OCI-LY3 (cell line): ENCODE results near the gene NOC3L.

Source experiments
- H2AFZ ChIP-seq: fragments of 200-600, 300-600 bp; shearing (Covaris generic); 2 replicates; pipeline ENCODE4 v1.6.0; 2014; ENCODE audit warnings: antibody characterized with exemption, low read depth, low read length
- H3K27ac ChIP-seq: fragments of 200-600, 300-600 bp; sonication (generic); 2 replicates; pipeline ENCODE4 v1.5.1; 2014; ENCODE audit warnings: mild to moderate bottlenecking, low read length, moderate library complexity, mixed read lengths
- H3K27me3 ChIP-seq: fragments of 200-600, 300-600 bp; sonication (generic); 2 replicates; pipeline ENCODE4 v1.6.1; 2014; ENCODE audit warnings: low read depth, low read length, mixed read lengths
- H3K36me3 ChIP-seq: fragments of 200-600, 300-600 bp; sonication (generic); replicated peaks from 2 replicates; pipeline ENCODE3; 2014; ENCODE audit warnings: low read depth, low read length, mixed read lengths
- H3K4me1 ChIP-seq: fragments of 300-600, 200-600 bp; sonication (generic); 2 replicates; pipeline ENCODE4 v1.6.1; 2014; ENCODE audit warnings: low read length, mixed read lengths
- H3K4me2 ChIP-seq: fragments of 200-600, 300-600 bp; sonication (generic); 2 replicates; pipeline ENCODE4 v1.6.1; 2014; ENCODE audit warnings: low read length, mixed read lengths
- H3K4me3 ChIP-seq: fragments of 300-600, 200-600 bp; sonication (generic); 2 replicates; pipeline ENCODE4 v1.5.1; 2014; ENCODE audit warnings: antibody characterized with exemption, mild to moderate bottlenecking, low read length, moderate library complexity
- H3K79me2 ChIP-seq: fragments of 300-600, 200-600 bp; shearing (Covaris generic); 2 replicates; pipeline ENCODE4 v1.6.1; 2014; ENCODE audit warnings: mild to moderate bottlenecking, low read length, mixed read lengths
- H3K9ac ChIP-seq: fragments of 300-600, 200-600 bp; shearing (Covaris generic); 2 replicates; pipeline ENCODE4 v1.6.0; 2014; ENCODE audit warnings: mild to moderate bottlenecking, low read length, moderate library complexity
- H3K9me3 ChIP-seq: fragments of 200-600, 300-600 bp; shearing (Covaris generic); 2 replicates; pipeline ENCODE4 v1.6.1; 2014; ENCODE audit warnings: low read length, mixed read lengths; ENCODE audit not compliant: insufficient read depth
- H4K20me1 ChIP-seq: fragments of 200-600, 300-600 bp; sonication (generic); 2 replicates; pipeline ENCODE4 v1.6.1; 2016; ENCODE audit warnings: low read length, mixed read lengths; ENCODE audit not compliant: insufficient read depth
- CTCF ChIP-seq: fragments of 200-600, 300-600 bp; sonication (generic); IDR thresholded peaks from 2 replicates; pipeline ENCODE4 v1.5.1; 2014; ENCODE audit warnings: antibody characterized with exemption, low read length, low read depth
- EZH2phosphoT487 ChIP-seq: fragments of 200-600 bp; shearing (Covaris generic); IDR thresholded peaks from 2 replicates; pipeline ENCODE4 v1.6.1; 2018; ENCODE audit warnings: antibody characterized with exemption, mixed run types, low read depth

Gene NOC3L

GRCh38 chr10:94300042-94300441 lies 62.7 kb downstream of the NOC3L start:
- Histone ChIP-seq H3K27ac (no peak overlapping the region), H2AFZ (no peak overlapping the region), H3K9me3 (no peaks in the 10 kb centered on the region), H3K79me2 (no peaks in the 10 kb centered on the region), H3K4me3 (no peak overlapping the region), H4K20me1 (no peaks in the 10 kb centered on the region), H3K9ac (no peak overlapping the region), H3K36me3 (no peaks in the 10 kb centered on the region), H3K4me1 (no peaks in the 10 kb centered on the region), H3K4me2 (no peak overlapping the region), H3K27me3 (no peaks in the 10 kb centered on the region)
- TF ChIP-seq CTCF (no peak), EZH2phosphoT487 (no peak)

GRCh38 chr10:94299417-94299816 lies 63.3 kb downstream of the NOC3L start:
- H3K9me3 ChIP-seq: no peaks in the 10 kb centered on the region
- H3K79me2 ChIP-seq: no peaks in the 10 kb centered on the region
- H3K4me3 ChIP-seq: no peak overlapping the region
- H3K27me3 ChIP-seq: no peaks in the 10 kb centered on the region
- no peaks in the 10 kb centered on the region for H3K36me3 ChIP-seq
- no peaks in the 10 kb centered on the region for H3K4me1 ChIP-seq
- H3K4me2 ChIP-seq: no peak overlapping the region
- no peaks in the 10 kb centered on the region for H4K20me1 ChIP-seq
- H3K9ac ChIP-seq: no peak overlapping the region
- no peak overlapping the region for H2AFZ ChIP-seq
- no peak for TF ChIP-seq CTCF
- no peak for TF ChIP-seq EZH2phosphoT487
- H3K27ac ChIP-seq: no peak overlapping the region

GRCh38 chr10:94294168-94294567 lies 68.6 kb downstream of the NOC3L start:
- H3K9ac ChIP-seq: no peak overlapping the region
- no peaks in the 10 kb centered on the region for H3K79me2 ChIP-seq
- no peaks in the 10 kb centered on the region for H3K27me3 ChIP-seq
- peaks cover 3% of the 10 kb centered on the region; the same call in 1 of the 2 replicates for H3K4me1 ChIP-seq
- no peaks in the 10 kb centered on the region for H4K20me1 ChIP-seq
- no peaks in the 10 kb centered on the region for H3K36me3 ChIP-seq
- H3K4me2 ChIP-seq: no peak overlapping the region
- no peak overlapping the region for H3K4me3 ChIP-seq
- no peak overlapping the region for H2AFZ ChIP-seq
- TF ChIP-seq EZH2phosphoT487: no peak
- TF ChIP-seq CTCF: no peak
- no peaks in the 10 kb centered on the region for H3K9me3 ChIP-seq
- no peak overlapping the region for H3K27ac ChIP-seq

- H3K4me2 ChIP-seq: no peak overlapping the region
- H3K9ac ChIP-seq: no peak overlapping the region
- H3K27me3 ChIP-seq: no peaks in the 10 kb centered on the region; the same call in 1 of the 2 replicates
- H3K4me3 ChIP-seq: no peak overlapping the region
- H4K20me1 ChIP-seq: no peaks in the 10 kb centered on the region
- H2AFZ ChIP-seq: no peak overlapping the region
- TF ChIP-seq EZH2phosphoT487: no peak
- TF ChIP-seq CTCF: no peak
- H3K79me2 ChIP-seq: no peaks in the 10 kb centered on the region
- H3K4me1 ChIP-seq: peaks cover 3% of the 10 kb centered on the region; the same call in 1 of the 2 replicates
- no peaks in the 10 kb centered on the region for H3K9me3 ChIP-seq
- no peaks in the 10 kb centered on the region for H3K36me3 ChIP-seq
- H3K27ac ChIP-seq: no peak overlapping the region
These were observed 69.4 kb downstream of the NOC3L start for GRCh38 chr10:94293354-94293753.
